ENCODE results near the gene CAPS.

- no peak for TF ChIP-seq POLR2A (IDR thresholded peaks at IDR 0.05; ENCODE audit: low read depth, low read length)
- TF ChIP-seq POLR2AphosphoS5 (IDR thresholded peaks at IDR 0.05; ENCODE audit: low read depth, low read length): no peak
These were observed 21.6 kb downstream of the CAPS start for GRCh38 chr19:5935473-5936291.
